HG03175 (cell line): ENCODE results near the gene TSC22D1.
"Not testable (repeated sequence)": the region's sequence is repeated elsewhere in the genome, so short reads cannot be mapped to it uniquely, and the experiment has no call there.

Source experiments
- ATAC-seq: cut with Tn5 transposase; IDR thresholded peaks from one replicate; pipeline ENCODE4 v1.9.1; 2021; ENCODE audit warnings: mild to moderate bottlenecking, moderate library complexity; ENCODE audit not compliant: unreplicated experiment

TSC22D1 gene

DNA sequence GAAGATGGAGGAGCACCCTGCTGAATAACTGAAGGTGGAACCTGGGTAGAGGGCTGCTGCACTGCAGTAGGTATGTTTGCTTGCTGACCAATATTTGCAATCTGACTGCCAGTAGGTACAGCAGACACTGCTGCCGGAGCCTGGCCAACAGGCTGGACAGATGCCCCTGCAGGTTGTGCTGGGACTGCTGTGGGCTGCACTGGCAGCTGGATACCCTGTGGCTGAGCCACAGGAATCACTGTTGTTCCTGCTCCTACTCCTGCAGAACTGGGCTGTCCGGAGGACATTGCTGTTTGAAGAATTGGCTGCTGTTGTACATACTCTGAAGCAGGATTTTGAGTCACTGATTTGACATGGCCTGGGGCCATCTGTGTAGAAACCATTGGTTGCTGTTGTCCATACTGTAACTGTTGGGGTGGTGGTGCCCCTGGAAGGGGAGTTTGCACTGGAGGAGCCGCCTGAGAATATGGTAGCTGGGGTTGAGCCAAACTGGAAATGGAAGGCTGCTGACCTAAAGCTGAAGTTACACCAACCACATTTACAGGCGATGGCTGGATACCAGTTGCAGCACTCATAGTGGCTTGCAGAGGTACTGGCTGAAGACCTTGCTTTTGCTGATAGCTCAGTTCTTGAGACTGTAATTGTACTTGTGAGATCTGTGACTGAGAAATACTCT is 2.2 kb downstream of the TSC22D1 start:
- ATAC-seq: no peak

DNA sequence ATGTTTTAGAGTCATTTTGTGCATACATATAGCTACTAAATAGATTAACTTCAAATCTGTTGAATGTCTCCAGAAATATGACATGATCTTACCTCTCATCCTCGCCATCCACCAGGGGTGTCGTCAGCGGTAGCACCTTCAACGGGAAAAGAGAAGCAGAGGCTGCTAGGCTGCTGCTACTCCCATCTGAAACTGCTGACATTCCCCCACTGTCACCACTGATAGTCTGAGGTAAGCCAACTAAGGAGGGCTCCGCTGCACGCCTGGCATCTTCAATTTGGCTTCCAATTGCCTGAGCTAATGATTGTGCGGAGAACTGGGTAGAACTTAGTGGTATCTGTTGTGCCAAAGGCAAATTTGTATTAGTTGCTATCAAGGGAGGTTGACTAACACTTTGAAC is 3.1 kb downstream of the TSC22D1 start:
- ATAC-seq: no peak

- no peak for ATAC-seq
Observed at GRCh38 chr13:44566601-44567000, 9.5 kb downstream of the TSC22D1 start.

DNA sequence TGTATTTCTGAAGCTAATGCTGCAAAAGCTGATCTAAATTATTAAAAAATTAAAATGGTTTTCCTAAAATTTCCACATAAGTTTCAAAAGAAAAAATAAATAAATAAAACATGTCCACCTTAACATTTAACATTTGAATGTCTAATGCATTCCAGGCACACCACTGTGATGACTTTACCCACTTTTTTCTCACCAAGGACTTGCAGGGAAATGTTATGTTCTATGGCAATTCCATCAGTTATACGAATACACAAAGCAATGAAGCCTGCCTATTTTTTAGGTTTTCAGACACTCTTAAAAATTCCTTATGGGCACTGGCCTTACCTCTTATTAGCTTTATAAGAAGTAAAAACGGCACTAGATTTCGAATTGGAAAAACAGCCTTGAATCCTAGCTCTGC is 10.2 kb downstream of the TSC22D1 start:
- no peak for ATAC-seq

DNA sequence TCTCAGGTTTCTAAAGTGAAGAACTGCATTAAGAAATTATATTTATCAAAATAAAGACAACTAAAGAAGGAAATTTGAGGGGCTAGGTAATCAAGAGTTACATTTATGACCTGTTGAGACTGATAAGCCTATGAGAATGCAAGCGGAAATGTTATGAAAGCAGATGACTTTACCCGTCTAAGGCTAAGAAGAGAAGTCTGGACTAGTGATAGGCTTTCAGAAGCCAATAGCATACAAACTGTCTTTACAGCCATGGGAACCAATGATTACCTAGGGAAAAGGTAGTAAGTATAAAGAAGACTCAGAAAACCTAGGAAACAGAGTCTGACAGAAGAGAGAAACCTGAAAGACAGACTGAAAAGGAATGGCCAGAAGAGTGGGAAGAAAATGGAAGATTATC is 11.2 kb downstream of the TSC22D1 start:
- no peak for ATAC-seq

DNA sequence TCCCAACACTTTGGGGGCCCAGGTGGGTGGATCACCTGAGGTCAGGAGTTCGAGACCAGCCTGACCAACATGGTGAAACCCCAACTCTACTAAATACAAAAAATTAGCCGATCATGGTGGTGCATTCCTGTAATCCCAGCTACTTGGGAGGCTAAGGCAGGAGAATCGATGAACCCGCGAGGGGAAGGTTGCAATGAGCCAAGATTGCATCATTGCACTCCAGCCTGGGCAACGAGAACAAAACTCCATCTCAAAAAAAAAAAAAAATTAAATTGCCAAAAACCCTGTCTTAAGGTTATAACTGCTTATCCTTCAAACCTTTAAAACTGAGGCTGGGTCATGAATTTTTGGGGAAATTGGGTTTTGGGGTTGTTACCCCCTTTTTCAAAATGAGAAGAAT is 13.3 kb downstream of the TSC22D1 start:
- not testable (repeated sequence) for ATAC-seq

DNA sequence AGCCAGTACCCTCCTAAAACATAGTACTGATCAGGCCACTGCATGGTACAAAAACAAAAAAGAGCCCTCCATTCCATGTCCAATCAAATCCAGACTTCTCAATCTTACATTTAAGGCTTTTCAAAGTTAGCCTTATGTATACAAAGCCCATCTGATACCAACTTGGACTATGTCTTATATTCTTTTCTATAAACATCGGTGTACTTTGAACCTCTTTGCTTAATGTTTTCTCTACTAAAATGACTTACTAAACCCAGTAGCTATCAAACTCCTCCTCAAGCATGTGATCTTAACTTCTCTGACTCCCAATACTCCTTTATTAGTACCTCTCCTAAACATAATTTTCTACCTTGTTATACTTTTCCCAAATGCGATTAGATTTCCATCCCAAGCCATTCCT is 14.8 kb downstream of the TSC22D1 start:
- no peak for ATAC-seq

DNA sequence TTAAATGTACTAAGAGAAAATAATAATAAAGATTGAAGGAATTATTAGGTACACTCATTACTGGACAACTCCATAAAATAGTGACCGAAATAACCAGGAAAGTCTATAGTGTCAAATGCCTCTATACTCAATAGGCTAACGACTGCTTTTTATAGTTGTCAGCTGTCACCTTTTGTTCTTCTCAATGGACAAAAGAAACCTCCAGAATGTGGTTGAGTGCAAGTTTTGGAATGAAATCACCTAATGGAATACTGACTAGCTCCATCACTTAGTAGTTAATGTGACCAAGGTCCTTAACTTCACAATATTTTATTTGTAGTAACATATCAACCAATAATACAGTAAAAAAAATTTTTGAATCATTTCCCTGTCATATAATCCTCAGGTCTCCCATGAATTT is 18.1 kb downstream of the TSC22D1 start:
- ATAC-seq: no peak

DNA sequence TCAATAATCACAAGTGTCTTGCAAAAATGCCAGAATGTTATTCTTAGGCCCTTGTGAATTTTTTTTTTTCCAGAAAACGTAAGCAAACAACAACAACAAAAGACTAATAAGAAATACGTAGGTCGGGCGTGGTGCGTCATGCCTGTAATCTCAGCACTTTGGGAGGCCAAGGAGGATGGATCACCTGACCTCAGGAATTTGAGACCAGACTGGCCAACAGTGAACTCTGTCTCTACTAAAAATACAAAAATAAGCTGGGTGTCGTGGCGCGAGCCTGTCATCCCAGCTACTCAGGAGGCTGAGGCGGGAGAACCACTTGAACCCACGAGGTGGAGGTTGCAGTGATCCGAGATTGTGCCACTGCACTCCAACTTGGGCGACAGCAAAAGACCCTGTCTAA is 20.9 kb downstream of the TSC22D1 start:
- ATAC-seq: no peak

- ATAC-seq: no peak
Observed at GRCh38 chr13:44549476-44549875, 26.7 kb downstream of the TSC22D1 start.

DNA sequence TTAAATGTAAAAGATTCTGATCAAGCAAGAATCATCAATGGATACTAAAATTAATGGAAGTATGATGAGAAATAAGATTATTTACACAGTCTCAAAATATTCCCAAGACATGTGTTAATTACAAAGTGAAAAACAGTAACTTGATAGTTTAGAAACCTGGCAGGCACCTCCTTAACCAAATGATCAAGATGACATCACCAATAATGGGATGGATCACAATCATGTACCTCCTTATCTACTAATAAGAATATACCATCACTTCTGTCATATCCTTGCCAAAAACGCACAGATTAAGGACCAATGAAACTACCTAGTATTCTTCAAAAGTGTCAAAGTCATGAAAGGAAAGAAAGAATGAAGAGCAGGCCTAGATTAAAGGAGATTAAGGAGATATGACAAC is 30.0 kb downstream of the TSC22D1 start:
- no peak for ATAC-seq

GRCh38 chr13:44543369-44543768 is 32.8 kb downstream of the TSC22D1 start:
- ATAC-seq: no peak

DNA sequence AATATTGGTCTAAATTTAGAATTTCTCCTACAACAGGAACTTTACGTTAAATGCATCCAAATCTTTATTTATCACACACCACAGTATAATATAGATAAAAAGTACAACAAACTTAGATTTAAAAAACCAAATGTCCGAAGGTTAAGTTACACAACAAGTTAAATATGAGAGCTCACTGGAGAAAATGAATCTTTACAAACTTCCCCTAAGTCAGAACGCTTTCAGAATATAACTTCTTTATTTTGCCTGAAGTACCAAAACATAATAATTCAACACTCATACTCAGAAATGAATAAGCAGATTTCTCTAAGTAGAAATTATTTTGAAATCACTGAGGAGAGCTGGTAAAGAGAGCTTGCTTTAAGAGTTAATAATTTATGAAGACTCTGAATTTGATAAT is 33.8 kb downstream of the TSC22D1 start:
- ATAC-seq: no peak

DNA sequence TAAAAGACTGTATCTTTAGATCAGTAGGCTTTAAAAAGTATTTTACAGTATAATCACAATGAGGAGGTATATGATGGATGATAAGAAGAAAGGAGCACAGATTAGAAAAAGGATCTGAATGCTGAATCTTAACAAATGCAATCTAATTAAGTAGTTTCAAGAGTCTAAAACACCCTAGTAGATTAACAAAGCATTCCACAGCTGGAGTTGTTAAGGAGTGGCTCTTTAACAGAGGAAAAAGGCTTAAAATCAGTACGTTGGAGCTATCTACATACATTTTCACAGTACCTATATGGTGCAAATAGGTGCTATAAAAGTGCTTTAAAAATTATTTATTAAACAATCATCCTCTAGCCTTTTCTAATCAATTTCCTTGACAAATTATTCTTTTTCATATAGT is 34.5 kb downstream of the TSC22D1 start:
- no peak for ATAC-seq

DNA sequence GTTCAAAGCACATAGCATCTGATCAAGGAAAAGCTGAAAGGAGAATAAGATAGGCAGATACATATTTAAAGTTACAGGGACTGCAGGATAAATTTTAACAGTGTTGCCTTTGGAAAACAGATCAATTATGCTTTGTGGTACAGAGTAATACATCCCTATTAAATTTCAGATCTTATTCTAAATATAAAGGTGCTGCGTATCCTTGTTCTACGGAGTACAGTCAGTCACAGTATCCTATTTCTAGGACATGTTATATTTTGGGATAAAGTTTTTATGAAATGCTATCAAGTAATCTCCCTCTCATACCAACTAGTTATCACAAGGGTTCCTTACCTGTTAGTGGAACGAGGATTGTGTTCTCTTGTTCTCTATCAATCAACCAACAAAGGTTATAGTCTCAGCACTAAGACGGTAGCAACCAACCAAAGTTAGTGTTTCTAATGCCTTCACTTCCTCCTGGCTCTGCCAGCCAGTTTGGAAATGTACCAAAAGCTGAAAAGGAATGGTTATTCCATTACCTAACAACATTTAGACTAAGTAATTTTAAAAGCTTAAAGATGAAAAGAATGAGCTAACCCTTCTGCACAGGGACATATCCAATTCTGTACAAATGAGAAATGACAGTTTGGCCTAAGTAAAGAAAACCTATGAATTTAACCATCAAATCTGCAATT is 35.2 kb downstream of the TSC22D1 start:
- no peak for ATAC-seq

DNA sequence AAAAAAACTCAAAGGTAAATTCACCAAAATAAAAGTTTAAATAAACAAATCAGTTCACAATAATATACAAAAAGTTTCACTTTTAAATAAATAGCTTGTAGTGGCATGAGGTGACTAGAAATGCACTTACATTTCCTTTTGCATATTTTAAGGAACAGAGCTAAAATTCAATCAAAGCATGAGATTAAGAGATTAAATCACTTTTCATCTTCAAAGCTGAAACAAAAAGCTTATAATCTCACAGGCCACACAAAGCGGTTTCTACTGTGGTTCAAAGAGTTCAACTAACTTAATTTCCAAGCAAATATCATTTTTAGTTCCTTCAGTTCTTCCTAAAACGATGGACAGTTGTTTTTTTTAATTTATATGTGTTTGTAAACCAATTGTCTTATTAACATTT is 38.9 kb downstream of the TSC22D1 start:
- ATAC-seq: no peak

DNA sequence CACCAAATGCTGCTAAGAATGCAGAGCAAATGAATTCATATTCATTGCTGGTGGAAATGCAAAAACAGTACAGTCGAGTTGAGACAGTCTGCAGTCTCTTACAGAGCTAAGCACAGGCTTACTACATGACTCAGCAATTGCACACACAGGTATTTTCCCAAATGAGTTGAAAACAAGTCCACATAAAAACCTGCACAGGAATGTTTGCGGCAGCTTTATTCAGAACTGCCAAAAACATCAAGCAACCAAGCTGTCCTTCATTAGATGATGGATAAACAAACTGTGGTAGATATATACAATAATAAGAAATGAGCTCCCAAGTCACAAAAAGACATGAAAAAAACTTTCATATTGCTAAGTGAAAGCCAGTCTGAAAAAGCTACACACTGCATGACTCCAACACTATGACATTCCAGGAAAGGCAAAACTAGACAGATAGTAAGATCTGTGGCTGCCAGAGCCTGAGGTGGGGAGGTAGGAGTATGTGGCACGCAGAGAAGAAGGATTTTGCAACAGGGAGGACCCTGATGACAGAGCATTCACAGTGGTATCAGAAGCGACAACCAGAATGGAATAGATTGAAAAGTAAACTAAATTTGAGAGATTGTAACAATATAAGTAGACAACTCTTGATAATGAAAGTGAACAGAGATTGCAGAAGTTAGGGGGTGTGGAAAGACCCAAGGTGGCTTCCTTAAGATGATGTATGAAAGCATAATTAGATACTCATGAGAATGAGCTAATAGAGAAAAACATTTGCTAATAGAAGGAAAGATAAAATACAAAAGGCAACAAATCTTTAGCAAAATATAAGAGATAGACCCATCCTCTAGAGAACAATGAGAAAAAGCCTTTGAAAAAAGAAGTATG is 52.7 kb downstream of the TSC22D1 start:
- ATAC-seq: no peak

DNA sequence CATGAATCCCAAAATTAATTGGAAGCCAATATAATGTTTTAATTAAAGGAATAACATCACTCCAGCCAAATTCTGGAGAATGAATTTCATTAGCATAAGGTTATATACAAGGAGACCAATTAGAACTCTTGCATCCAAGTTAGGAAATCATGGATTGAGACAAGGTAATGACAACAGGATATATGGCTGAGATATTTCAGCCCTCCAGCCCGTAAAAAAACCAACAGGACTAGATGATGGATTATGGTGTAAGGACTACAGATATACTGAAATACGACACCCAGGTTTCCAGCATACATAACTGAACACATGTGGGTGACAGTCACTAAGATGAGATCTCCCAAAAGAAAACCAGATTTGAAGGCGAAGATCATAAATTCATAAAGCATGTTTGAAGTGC is 56.5 kb downstream of the TSC22D1 start:
- ATAC-seq: no peak

DNA sequence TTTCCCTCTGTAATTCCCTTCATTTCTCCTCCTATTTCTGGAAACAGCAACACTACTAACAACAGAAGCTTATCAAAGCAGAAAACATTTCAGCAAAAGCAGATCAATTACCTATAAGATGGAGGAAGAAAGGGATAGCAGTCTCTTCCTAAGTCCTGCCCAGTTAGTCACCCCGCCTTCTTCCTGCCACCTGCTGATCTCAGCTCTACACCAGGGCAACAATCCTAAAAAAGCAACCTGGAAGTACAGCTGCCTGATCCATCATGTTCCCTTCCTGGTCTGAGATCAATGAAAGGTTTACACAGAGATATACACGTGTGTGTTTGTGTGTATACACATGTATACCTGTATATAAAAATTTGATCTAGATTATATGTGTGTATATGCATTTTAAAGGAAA is 59.4 kb downstream of the TSC22D1 start:
- no peak for ATAC-seq

DNA sequence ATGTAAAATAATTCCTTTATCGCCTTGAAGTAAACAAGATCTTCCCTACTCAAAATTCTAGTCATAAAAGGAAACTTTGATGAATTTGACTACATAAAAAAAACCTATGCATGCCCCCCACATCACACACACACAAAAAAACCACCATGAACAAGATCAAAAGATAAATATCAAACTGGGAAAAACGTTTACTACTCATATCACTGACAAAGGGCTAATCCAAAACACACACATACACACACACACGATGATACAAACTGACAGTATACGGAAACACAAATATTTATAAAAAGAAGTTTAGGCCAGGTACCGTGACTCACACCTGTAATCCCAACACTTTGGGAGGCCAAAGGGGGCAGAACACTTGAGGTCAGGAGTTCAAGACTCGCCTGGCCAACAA is 61.9 kb downstream of the TSC22D1 start:
- no peak for ATAC-seq

GRCh38 chr13:44509853-44510252 is 66.3 kb downstream of the TSC22D1 start:
- not testable (repeated sequence) for ATAC-seq

- ATAC-seq: no peak
Observed at GRCh38 chr13:44508562-44509077, 67.5 kb downstream of the TSC22D1 start.
